DOHH2 (cell line): ENCODE data around the gene AVPR1B.

ENCODE experiments used
- H3F3A ChIP-seq: fragments of 200-600 bp; sonication (generic), shearing (Covaris generic); 2 replicates; pipeline ENCODE4 v1.6.0; 2016; ENCODE audit warnings: antibody characterized with exemption, mild to moderate bottlenecking; ENCODE audit not compliant: control insufficient read depth, insufficient read depth
- H3K27ac ChIP-seq: fragments of 200-600 bp; sonication (generic); 2 replicates; pipeline ENCODE4 v1.5.1; 2014; ENCODE audit warnings: low read depth, mild to moderate bottlenecking, low read length, moderate library complexity
- H3K27me3 ChIP-seq: fragments of 200-600 bp; sonication (generic); 2 replicates; pipeline ENCODE4 v1.6.1; 2014; ENCODE audit warnings: mild to moderate bottlenecking, low read length, mixed read lengths; ENCODE audit not compliant: control insufficient read depth
- H3K36me3 ChIP-seq: fragments of 200-600 bp; sonication (generic); 2 replicates; pipeline ENCODE4 v1.6.1; 2014; ENCODE audit warnings: mild to moderate bottlenecking, low read length, moderate library complexity, mixed read lengths; ENCODE audit not compliant: control insufficient read depth
- H3K4me1 ChIP-seq: fragments of 200-600 bp; sonication (generic); 2 replicates; pipeline ENCODE4 v1.6.1; 2014; ENCODE audit warnings: mild to moderate bottlenecking, low read length, mixed read lengths; ENCODE audit not compliant: control insufficient read depth
- H3K4me2 ChIP-seq: fragments of 200-600 bp; sonication (generic); 2 replicates; pipeline ENCODE4 v1.6.0; 2014; ENCODE audit warnings: mild to moderate bottlenecking, low read length, moderate library complexity
- H3K4me3 ChIP-seq: fragments of 200-600 bp; sonication (generic); 2 replicates; pipeline ENCODE4 v1.5.1; 2014; ENCODE audit warnings: mild to moderate bottlenecking, low read length, mixed read lengths
- H3K79me2 ChIP-seq: fragments of 200-600 bp; sonication (generic); 2 replicates; pipeline ENCODE4 v1.6.1; 2014; ENCODE audit warnings: mild to moderate bottlenecking, low read length, mixed read lengths; ENCODE audit not compliant: control insufficient read depth
- H3K9me2 ChIP-seq: fragments of 200-600 bp; sonication (generic); replicated peaks from 2 replicates; pipeline ENCODE4 v1.6.1; 2014; ENCODE audit warnings: mild to moderate bottlenecking, low read length, mixed read lengths; ENCODE audit not compliant: control insufficient read depth
- H3K9me3 ChIP-seq: fragments of 200-600 bp; sonication (generic); 2 replicates; pipeline ENCODE4 v1.6.1; 2014; ENCODE audit warnings: antibody characterized with exemption, low read length, mixed read lengths; ENCODE audit not compliant: control insufficient read depth, insufficient read depth
- H4K20me1 ChIP-seq: fragments of 200-600 bp; sonication (generic); 2 replicates; pipeline ENCODE4 v1.6.0; 2014; ENCODE audit warnings: low read depth, mild to moderate bottlenecking, antibody characterized with exemption, low read length, moderate library complexity; ENCODE audit not compliant: control insufficient read depth, insufficient read depth
- CTCF ChIP-seq: fragments of 200-600 bp; sonication (generic); IDR thresholded peaks from one replicate; pipeline ENCODE4 v1.5.1; 2014; ENCODE audit warnings: antibody characterized with exemption, mild to moderate bottlenecking, low read depth, low read length; ENCODE audit not compliant: poor library complexity, severe bottlenecking
- EZH2phosphoT487 ChIP-seq: fragments of 200-600 bp; sonication (generic); IDR thresholded peaks from 2 replicates; pipeline ENCODE4 v1.6.1; 2017; ENCODE audit warnings: borderline replicate concordance, mild to moderate bottlenecking, antibody characterized with exemption, low read length, moderate library complexity, mixed read lengths

The AVPR1B gene

GRCh38 chr1:206062464-206062863, 54.7 kb downstream of the AVPR1B start:
- no peaks in the 10 kb centered on the region for H3K27me3 ChIP-seq
- no peak overlapping the region for H3K4me2 ChIP-seq
- H3K4me3 ChIP-seq = no peak overlapping the region
- no peak overlapping the region for H3K27ac ChIP-seq
- H3K79me2 ChIP-seq = peaks cover 56% of the 10 kb centered on the region
- H3F3A ChIP-seq = no peaks in the 10 kb centered on the region; the same call in 1 of the 2 replicates
- no peaks in the 10 kb centered on the region for H3K9me3 ChIP-seq
- H3K36me3 ChIP-seq = peaks cover 67% of the 10 kb centered on the region
- H4K20me1 ChIP-seq = peaks cover 11% of the 10 kb centered on the region; the same call in 1 of the 2 replicates
- TF ChIP-seq CTCF (no peak), EZH2phosphoT487 (no peak)
- peaks cover 29% of the 10 kb centered on the region for H3K4me1 ChIP-seq
- no peaks in the 10 kb centered on the region for H3K9me2 ChIP-seq

- H3K9me3 ChIP-seq = no peaks in the 10 kb centered on the region
- H3K79me2 ChIP-seq = peaks cover 71% of the 10 kb centered on the region
Observed at GRCh38 chr1:206060844-206061243, 56.3 kb downstream of the AVPR1B start.

More at GRCh38 chr1:206060844-206061243, 56.3 kb downstream of the AVPR1B start:
- Histone ChIP-seq H3K9me2 (no peaks in the 10 kb centered on the region), H3K4me3 (no peak overlapping the region), H3K27ac (no peak overlapping the region), H4K20me1 (peaks cover 10% of the 10 kb centered on the region; the same call in 1 of the 2 replicates), H3K4me1 (peaks cover 45% of the 10 kb centered on the region), H3K36me3 (peaks cover 71% of the 10 kb centered on the region), H3K27me3 (no peaks in the 10 kb centered on the region), H3F3A (no peaks in the 10 kb centered on the region; the same call in 1 of the 2 replicates), H3K4me2 (no peak overlapping the region)
- TF ChIP-seq EZH2phosphoT487 (no peak), CTCF (no peak)
